NCI-H2196 (cell line): ENCODE measurements around the gene DTNA.

Experiments
- DNase-seq: peaks from one replicate; lab custom pipeline; 2025; ENCODE audit not compliant: unreplicated experiment; lab: John Stamatoyannopoulos, UW

Gene DTNA

GRCh38 chr18:34767601-34768027, 57.5 kb downstream of the DTNA start:
- no peak for DNase-seq

- DNase-seq, result no peak
Observed at GRCh38 chr18:34771958-34772357, 61.9 kb downstream of the DTNA start.

GRCh38 chr18:34772887-34773286, 62.8 kb downstream of the DTNA start:
- no peak for DNase-seq

GRCh38 chr18:34773378-34773777, 63.3 kb downstream of the DTNA start:
- DNase-seq, result no peak

- DNase-seq, result peak; percentile 56
Observed at GRCh38 chr18:34773961-34774766, 64.1 kb downstream of the DTNA start.

GRCh38 chr18:34775461-34775860, 65.4 kb downstream of the DTNA start:
- DNase-seq, result no peak

- no peak for DNase-seq
Observed at GRCh38 chr18:34779112-34779511, 69.0 kb downstream of the DTNA start.

GRCh38 chr18:34780856-34781255, 70.8 kb downstream of the DTNA start:
- no peak for DNase-seq

- no peak for DNase-seq
Observed at GRCh38 chr18:34783501-34783900, 73.4 kb downstream of the DTNA start.

- no peak for DNase-seq
Observed at GRCh38 chr18:34786162-34786741, 76.2 kb downstream of the DTNA start.

GRCh38 chr18:34787931-34788532, 77.9 kb downstream of the DTNA start:
- DNase-seq, result peak; percentile 67

- no peak for DNase-seq
Observed at GRCh38 chr18:34789768-34790344, 79.8 kb downstream of the DTNA start.

- DNase-seq, result no peak
Observed at GRCh38 chr18:34794348-34794747, 84.2 kb downstream of the DTNA start.

- DNase-seq, result no peak
Observed at GRCh38 chr18:34795070-34795732, 85.1 kb downstream of the DTNA start.

GRCh38 chr18:34796035-34796657, 86.0 kb downstream of the DTNA start:
- no peak for DNase-seq

- no peak for DNase-seq
Observed at GRCh38 chr18:34799291-34799690, 89.2 kb downstream of the DTNA start.

- DNase-seq, result no peak
Observed at GRCh38 chr18:34800381-34800780, 90.3 kb downstream of the DTNA start.

GRCh38 chr18:34801774-34802173, 91.7 kb downstream of the DTNA start:
- no peak for DNase-seq

GRCh38 chr18:34802959-34803358, 92.9 kb downstream of the DTNA start:
- no peak for DNase-seq

GRCh38 chr18:34803877-34804400, 93.8 kb downstream of the DTNA start:
- DNase-seq, result no peak
